ENCODE measurements around the gene GALK1. TPM values are rescaled to one million over a fixed set of nuclear protein-coding genes. Genes with fewer than 3 reads are reported as not detected.

GALK1 gene
- polyA plus RNA-seq, 3 donors: 44.8 to 108 (median 84.3) TPM

- Histone ChIP-seq H4K20me1 (ENCODE audit: insufficient read depth, low read length) (peaks cover 27% of the 10 kb centered on the region), H3K4me1 (ENCODE audit: control insufficient read depth in 1 of 2, insufficient read depth in 2 of 2, low read length in 2 of 2) (peaks cover 3 to 8% of the 10 kb centered on the region in 2 donors), H3K9me3 (replicated peaks in 1 of 2; ENCODE audit: control insufficient read depth in 1 of 2, insufficient read depth in 1 of 2, low read length in 2 of 2) (no peaks in the 10 kb centered on the region), H3K27ac (ENCODE audit: low read depth in 1 of 2, low read length in 2 of 2) (no peak overlapping the region), H3K4me2 (replicated peaks; ENCODE audit: extremely low read depth, low read length, poor library complexity, severe bottlenecking) (no peak overlapping the region), H3K4me3 (replicated peaks in 1 of 3; ENCODE audit: low read depth in 2 of 3, low read length in 3 of 3) (no peak overlapping the region), H3K36me3 (replicated peaks in 1 of 2; ENCODE audit: control insufficient read depth in 1 of 2, insufficient read depth in 2 of 2, low read length in 2 of 2) (peaks cover 0 to 16% of the 10 kb centered on the region in 2 donors), H3K27me3 (ENCODE audit: control insufficient read depth in 2 of 2, insufficient read depth in 2 of 2, low read length in 2 of 2) (no peaks in the 10 kb centered on the region), H3K79me2 (ENCODE audit: insufficient read depth, low read length) (peaks cover 6% of the 10 kb centered on the region), H2AFZ (ENCODE audit: insufficient read depth, low read depth, low read length, poor library complexity, severe bottlenecking) (no peak overlapping the region), H3K9ac (ENCODE audit: insufficient read depth, low read length, poor library complexity, severe bottlenecking) (no peak overlapping the region)
- WGBS (ENCODE audit: insufficient coverage): 95% methylated on average over 6 of the region's 17 CpGs
- intact Hi-C loops (cut with micrococcal nuclease): loop anchor here in 1 of 2 donors (10.0 kb wide), 1 partner anchor 493 kb away; the partner anchor contains the start of gene UBALD2
- no peak for TF ChIP-seq CTCF (IDR thresholded peaks at IDR 0.05)
- Mint-ChIP-seq H3K36me3 (peaks cover 2 to 25% of the 10 kb centered on the region in 2 donors), H3K27me3 (ENCODE audit: low read depth in 3 of 3) (peaks cover 0 to 2% (median 0%) of the 10 kb centered on the region in 3 donors), H3K4me1 (peaks cover 12% of the 10 kb centered on the region), H3K4me3 (no peak overlapping the region), H3K9me3 (peaks cover 0 to 2% (median 0%) of the 10 kb centered on the region in 7 donors), H3K27ac (peak overlapping the region in 2 of 7 donors; percentile 42 to 43)
- no peak for DNase-seq
These were observed 6.6 kb upstream of the GALK1 start for GRCh38 chr17:75771334-75772281.

GRCh38 chr17:75769536-75769935 lies 4.5 kb upstream of the GALK1 start:
- Mint-ChIP-seq H3K36me3 (peaks cover 0 to 4% of the 10 kb centered on the region in 2 donors), H3K4me1 (peaks cover 5% of the 10 kb centered on the region), H3K27ac (no peak overlapping the region), H3K27me3 (ENCODE audit: low read depth in 3 of 3) (peaks cover 0 to 2% (median 0%) of the 10 kb centered on the region in 3 donors), H3K4me3 (no peak overlapping the region), H3K9me3 (peaks cover 0 to 2% (median 0%) of the 10 kb centered on the region in 7 donors)
- H4K20me1 ChIP-seq (ENCODE audit: insufficient read depth, low read length): peaks cover 7% of the 10 kb centered on the region
- no peak overlapping the region for H3K27ac ChIP-seq (ENCODE audit: low read depth in 1 of 2, low read length in 2 of 2)
- no peak overlapping the region for H2AFZ ChIP-seq (ENCODE audit: insufficient read depth, low read depth, low read length, poor library complexity, severe bottlenecking)
- peaks cover 5 to 10% of the 10 kb centered on the region in 2 donors for H3K4me1 ChIP-seq (ENCODE audit: control insufficient read depth in 1 of 2, insufficient read depth in 2 of 2, low read length in 2 of 2)
- no peaks in the 10 kb centered on the region for H3K27me3 ChIP-seq (ENCODE audit: control insufficient read depth in 2 of 2, insufficient read depth in 2 of 2, low read length in 2 of 2)
- no peak for TF ChIP-seq CTCF (IDR thresholded peaks at IDR 0.05)
- H3K9ac ChIP-seq (ENCODE audit: insufficient read depth, low read length, poor library complexity, severe bottlenecking): no peak overlapping the region
- no peak overlapping the region for H3K4me3 ChIP-seq (replicated peaks in 1 of 3; ENCODE audit: low read depth in 2 of 3, low read length in 3 of 3)
- H3K9me3 ChIP-seq (replicated peaks in 1 of 2; ENCODE audit: control insufficient read depth in 1 of 2, insufficient read depth in 1 of 2, low read length in 2 of 2): no peaks in the 10 kb centered on the region
- intact Hi-C loops (cut with micrococcal nuclease): no loop called here
- no peak for DNase-seq
- H3K79me2 ChIP-seq (ENCODE audit: insufficient read depth, low read length): no peaks in the 10 kb centered on the region
- peaks cover 0 to 5% of the 10 kb centered on the region in 2 donors for H3K36me3 ChIP-seq (replicated peaks in 1 of 2; ENCODE audit: control insufficient read depth in 1 of 2, insufficient read depth in 2 of 2, low read length in 2 of 2)
- WGBS (ENCODE audit: insufficient coverage): no CpG with 5 or more reads among the region's 3 CpGs
- H3K4me2 ChIP-seq (replicated peaks; ENCODE audit: extremely low read depth, low read length, poor library complexity, severe bottlenecking): no peak overlapping the region
